Fibroblast of the aortic adventitia (primary cell): ENCODE measurements around the gene L3MBTL3. TPM values are rescaled to one million over a fixed set of nuclear protein-coding genes. Genes with fewer than 3 reads are reported as not detected.

ENCODE experiments used
- DNase-seq: peaks from one replicate; pipeline ENCODE4 v3.0.0-alpha.2; 2010; ENCODE audit warnings: low read depth
- H3K4me3 ChIP-seq: 2 replicates; pipeline ENCODE4 v1.5.1; 2011; ENCODE audit warnings: low read depth, mild to moderate bottlenecking, control low read depth, low read length, moderate library complexity
- CTCF ChIP-seq: IDR thresholded peaks from 2 replicates; pipeline ENCODE4 v1.5.1; 2011; ENCODE audit warnings: mild to moderate bottlenecking, low read length, control low read depth, inconsistent platforms; ENCODE audit not compliant: insufficient read depth
- total RNA-seq: library from RNA; depleted of rRNA; stranded (reverse); fragments of >200 nt; gene quantifications from 2 replicates; pipeline ENCODE4 v1.2.3, GENCODE V29; 2012; ENCODE audit warnings: low replicate concordance

The L3MBTL3 gene
- total RNA-seq, 1 donor = 9.8 TPM

DNA sequence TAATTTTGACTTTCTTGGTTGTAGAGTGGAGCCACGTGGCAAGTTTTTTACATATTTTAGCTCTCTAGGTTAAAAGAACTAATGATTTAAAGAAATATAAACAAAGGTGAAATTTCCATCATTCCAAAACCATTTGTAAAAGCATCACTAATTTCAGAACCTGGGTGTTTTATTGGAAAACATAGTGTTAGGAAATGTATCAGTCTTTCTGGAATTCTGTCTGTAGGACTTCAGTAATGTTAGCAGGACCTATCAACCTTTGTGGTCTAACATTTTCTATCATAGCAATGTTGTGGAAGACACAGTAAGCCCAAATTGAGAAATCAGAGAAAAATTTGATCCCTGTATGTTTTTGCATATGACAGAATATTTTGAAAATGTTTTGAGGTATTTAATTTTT, 28.3 kb downstream of the L3MBTL3 start:
- DNase-seq = peak; percentile 9
- no peak overlapping the region for H3K4me3 ChIP-seq
- no peak for TF ChIP-seq CTCF

DNA sequence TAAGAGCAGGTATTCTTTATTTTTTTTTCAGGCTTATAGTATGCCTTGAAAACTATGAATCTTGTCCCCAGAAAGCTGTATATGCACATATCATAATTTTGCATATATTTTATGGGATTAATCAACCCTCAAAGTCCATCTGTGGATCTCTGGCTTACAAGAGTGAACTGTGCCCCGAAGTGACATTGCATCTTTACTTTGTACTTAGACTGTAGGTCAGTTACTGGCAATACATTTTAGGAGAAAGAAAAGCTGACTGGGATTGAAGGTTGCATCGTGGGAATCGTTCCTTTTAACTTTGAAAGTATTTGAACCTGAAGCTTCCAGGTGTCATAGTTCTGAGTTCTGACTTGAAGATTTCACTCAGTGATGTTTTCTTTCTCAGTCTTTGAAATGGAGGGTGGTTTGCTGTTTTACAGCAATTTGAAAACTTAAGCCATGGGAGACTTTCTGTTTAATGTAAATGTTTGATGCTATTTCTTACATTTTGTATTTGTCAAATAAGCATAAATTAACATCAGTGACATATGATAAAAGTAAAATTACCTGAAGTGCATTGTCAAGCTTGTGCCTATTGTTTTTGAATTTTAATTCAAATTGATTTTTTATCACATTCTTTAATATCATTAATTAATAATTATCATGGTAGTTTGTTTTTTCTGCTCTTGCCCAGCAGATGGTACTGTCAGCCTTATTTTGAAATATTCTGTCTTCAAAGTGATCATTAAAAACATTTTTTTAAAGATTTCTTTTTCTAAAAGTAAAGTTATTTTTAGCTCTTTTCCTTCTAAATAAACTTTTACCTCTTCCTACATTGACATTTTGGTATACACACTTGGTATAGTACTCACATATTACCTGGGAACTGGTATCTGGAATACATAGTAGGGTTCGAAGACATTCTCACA, 29.0 kb downstream of the L3MBTL3 start:
- no peak overlapping the region for H3K4me3 ChIP-seq
- TF ChIP-seq CTCF = no peak
- DNase-seq = peak; percentile 8

DNA sequence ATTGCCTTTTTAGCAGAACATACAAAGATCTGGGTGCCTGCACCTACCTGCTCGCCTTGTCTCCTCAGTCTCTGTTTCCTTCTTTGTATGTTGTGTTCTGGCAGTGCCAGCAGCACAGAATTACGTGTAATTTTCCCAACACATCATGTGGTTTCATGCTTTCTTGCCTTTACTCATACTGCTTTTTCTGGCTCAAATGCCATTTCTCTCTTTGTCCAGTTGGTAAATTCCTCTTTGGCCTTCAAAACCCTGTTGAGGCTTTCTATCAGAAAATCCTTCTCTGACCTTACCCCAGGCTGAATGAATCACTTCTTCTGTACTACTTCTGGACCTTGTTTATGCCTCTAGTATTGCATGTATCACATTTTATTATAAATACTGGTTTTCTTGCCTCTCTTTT, 31.8 kb downstream of the L3MBTL3 start:
- no peak for TF ChIP-seq CTCF
- no peak overlapping the region for H3K4me3 ChIP-seq
- peak; percentile 46 for DNase-seq

GRCh38 chr6:130054725-130055124, 36.3 kb downstream of the L3MBTL3 start:
- no peak for TF ChIP-seq CTCF
- DNase-seq = no peak
- H3K4me3 ChIP-seq = no peak overlapping the region

DNA sequence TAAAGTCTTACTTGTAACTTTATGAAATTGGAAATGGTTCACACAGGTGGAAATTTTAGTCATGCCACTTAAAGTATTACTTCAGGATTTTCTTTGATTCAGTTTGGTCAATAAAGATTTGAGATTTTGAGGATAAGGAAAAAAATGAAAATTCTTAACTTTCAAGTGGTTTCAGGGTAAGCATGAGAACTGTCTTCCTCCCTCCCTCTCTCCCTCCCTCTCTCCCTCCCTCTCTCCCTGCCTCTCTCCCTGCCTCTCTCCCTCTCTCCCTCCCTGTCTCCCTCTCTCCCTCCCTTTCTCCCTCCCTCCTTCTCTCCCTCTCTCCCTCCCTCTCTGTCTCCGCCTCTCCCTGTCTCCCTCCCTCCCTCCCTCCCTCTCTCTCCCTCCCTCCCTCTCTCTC, 36.9 kb downstream of the L3MBTL3 start:
- DNase-seq = no peak
- H3K4me3 ChIP-seq = no peak overlapping the region
- TF ChIP-seq CTCF = no peak

DNA sequence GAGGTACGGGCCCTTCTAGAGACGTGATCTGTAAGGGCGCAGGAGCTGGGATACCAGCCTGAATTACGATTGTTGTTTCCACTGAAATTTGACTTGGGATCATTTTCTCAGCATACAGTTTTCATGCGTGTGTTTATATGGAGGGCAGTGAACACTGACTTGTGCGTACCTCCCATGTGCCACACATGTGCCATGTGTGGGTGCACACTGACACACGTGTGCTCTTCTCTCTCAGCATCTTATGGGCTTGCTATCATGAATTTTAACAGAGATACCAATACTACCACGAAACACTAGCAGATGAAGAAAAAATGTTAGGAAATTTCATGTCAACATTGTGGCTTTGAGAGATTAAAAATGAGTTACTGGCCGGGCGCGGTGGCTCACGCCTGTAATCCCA, 39.1 kb downstream of the L3MBTL3 start:
- no peak for DNase-seq
- no peak for TF ChIP-seq CTCF
- no peak overlapping the region for H3K4me3 ChIP-seq
